ENCODE results near the gene MAST4.

DNA sequence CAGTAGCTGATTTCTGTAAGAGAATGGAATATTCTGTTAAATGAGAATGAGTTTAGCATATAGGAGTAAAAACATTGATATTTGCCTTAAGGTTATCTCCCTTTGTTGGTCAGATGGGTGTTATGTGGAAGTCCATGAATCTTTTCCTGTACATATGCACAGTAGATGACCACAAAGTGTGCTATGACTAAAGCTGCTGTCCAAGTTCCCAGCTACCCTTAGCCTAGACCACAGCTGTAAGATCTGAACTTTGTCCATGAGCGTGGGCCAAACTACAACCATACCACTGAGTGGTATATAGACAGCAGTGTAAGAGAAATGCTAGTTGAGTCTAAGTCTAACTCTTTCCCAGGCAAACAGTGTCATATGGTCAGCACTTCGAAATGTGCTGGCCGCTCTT, 551.6 kb downstream of the MAST4 start:
- no peak for TF ChIP-seq EZH2 (IDR thresholded peaks at IDR 0.05; ENCODE audit: low read depth, low read length, severe bottlenecking)
- TF ChIP-seq, protein P1, sequence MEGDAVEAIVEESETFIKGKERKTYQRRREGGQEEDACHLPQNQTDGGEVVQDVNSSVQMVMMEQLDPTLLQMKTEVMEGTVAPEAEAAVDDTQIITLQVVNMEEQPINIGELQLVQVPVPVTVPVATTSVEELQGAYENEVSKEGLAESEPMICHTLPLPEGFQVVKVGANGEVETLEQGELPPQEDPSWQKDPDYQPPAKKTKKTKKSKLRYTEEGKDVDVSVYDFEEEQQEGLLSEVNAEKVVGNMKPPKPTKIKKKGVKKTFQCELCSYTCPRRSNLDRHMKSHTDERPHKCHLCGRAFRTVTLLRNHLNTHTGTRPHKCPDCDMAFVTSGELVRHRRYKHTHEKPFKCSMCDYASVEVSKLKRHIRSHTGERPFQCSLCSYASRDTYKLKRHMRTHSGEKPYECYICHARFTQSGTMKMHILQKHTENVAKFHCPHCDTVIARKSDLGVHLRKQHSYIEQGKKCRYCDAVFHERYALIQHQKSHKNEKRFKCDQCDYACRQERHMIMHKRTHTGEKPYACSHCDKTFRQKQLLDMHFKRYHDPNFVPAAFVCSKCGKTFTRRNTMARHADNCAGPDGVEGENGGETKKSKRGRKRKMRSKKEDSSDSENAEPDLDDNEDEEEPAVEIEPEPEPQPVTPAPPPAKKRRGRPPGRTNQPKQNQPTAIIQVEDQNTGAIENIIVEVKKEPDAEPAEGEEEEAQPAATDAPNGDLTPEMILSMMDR (IDR thresholded peaks at IDR 0.05; ENCODE audit: control extremely low read depth in 1 of 3, insufficient read depth in 1 of 3, low read depth in 1 of 3, low read length in 3 of 3): no peak
- no peak for TF ChIP-seq POLR2A (IDR thresholded peaks at IDR 0.05; ENCODE audit: control extremely low read depth in 1 of 2, low read depth in 2 of 2, low read length in 2 of 2)
- no peak for TF ChIP-seq POLR2AphosphoS5 (IDR thresholded peaks at IDR 0.05; ENCODE audit: low read depth, low read length)
- no peak for TF ChIP-seq SP2 (IDR thresholded peaks at IDR 0.05; ENCODE audit: low read length)
- TF ChIP-seq ZNF274 (IDR thresholded peaks at IDR 0.05; ENCODE audit: borderline replicate concordance, extremely low read depth, low read length): no peak
- TF ChIP-seq EP300 (IDR thresholded peaks at IDR 0.05; ENCODE audit: borderline replicate concordance in 1 of 2, low read depth in 2 of 2, low read length in 2 of 2): no peak
- TF ChIP-seq, protein P2, sequence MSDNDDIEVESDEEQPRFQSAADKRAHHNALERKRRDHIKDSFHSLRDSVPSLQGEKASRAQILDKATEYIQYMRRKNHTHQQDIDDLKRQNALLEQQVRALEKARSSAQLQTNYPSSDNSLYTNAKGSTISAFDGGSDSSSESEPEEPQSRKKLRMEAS (IDR thresholded peaks at IDR 0.05): no peak
- no peak for TF ChIP-seq JUN (IDR thresholded peaks at IDR 0.05; ENCODE audit: low read depth, low read length)
- TF ChIP-seq SRF (IDR thresholded peaks at IDR 0.05; ENCODE audit: low read depth, low read length): no peak
- no peak for TF ChIP-seq RAD21 (IDR thresholded peaks at IDR 0.05 in 1 of 2, conservative IDR thresholded peaks at IDR 0.05 in 1 of 2; ENCODE audit: low read depth in 2 of 2, low read length in 2 of 2)
- no peak for TF ChIP-seq NRF1 (IDR thresholded peaks at IDR 0.05; ENCODE audit: low read depth, low read length)

Measured in H1 (cell line).